Endothelial cell of umbilical vein (primary cell): ENCODE measurements around the gene IER5. TPM values are rescaled to one million over a fixed set of nuclear protein-coding genes. Genes with fewer than 3 reads are reported as not detected.

ENCODE experiments used
- BruUV-seq: library from RNA; stranded (reverse); fragments of 400-500 nt; replicated peaks from 2 replicates; lab custom pipeline; 2021; lab: Mats Ljungman, UMichigan
- CTCF ChIA-PET: fragments of 300-600, 350-600 bp; sonication (Branson Sonifier 250); formaldehyde crosslinking; loops from one replicate; lab custom pipeline; 2021; ENCODE audit warnings: antibody characterized with exemption, inconsistent platforms; lab: Charles Lee
- POLR2A ChIA-PET: fragments of 300-600, 350-600 bp; sonication (Branson Sonifier 250); formaldehyde crosslinking; loops from one replicate; lab custom pipeline; 2021; ENCODE audit warnings: antibody characterized with exemption, inconsistent platforms; lab: Charles Lee
- DNase-seq: peaks from one replicate; pipeline ENCODE4 v3.0.0-alpha.2; 2011; ENCODE audit warnings: low read depth, low spot score
- FAIRE-seq: peaks from 2 replicates; lab custom pipeline; 2011; peaks lifted over from hg19 to GRCh38; lab: Jason Lieb, UNC
- H2AFZ ChIP-seq: 2 replicates; pipeline ENCODE4 v1.6.0; 2012; ENCODE audit warnings: low read depth, low read length, control low read depth, inconsistent platforms
- H3K27ac ChIP-seq: 2 replicates; pipeline ENCODE4 v1.5.1; 2011; ENCODE audit warnings: low read depth, mild to moderate bottlenecking, control low read depth, low read length, moderate library complexity; ENCODE audit not compliant: insufficient read depth
- H3K27me3 ChIP-seq, 2 experiments: 2 replicates each; pipeline versions ENCODE4 v1.6.0 to v1.6.1; 2011; ENCODE audit warnings: low read length in 2 of 2, mixed read lengths in 1 of 2; ENCODE audit not compliant: control insufficient read depth in 2 of 2, insufficient read depth in 2 of 2
- H3K36me3 ChIP-seq, 2 experiments: 2 replicates in 1 of 2; 3 replicates in 1 of 2; pipeline ENCODE4 v1.5.1; 2011; ENCODE audit warnings: low read length in 2 of 2, mild to moderate bottlenecking in 1 of 2, moderate library complexity in 1 of 2; ENCODE audit not compliant: control insufficient read depth in 2 of 2, insufficient read depth in 2 of 2; ENCODE audit errors: extremely low read depth in 1 of 2
- H3K4me1 ChIP-seq: 3 replicates; pipeline ENCODE4 v1.5.1; 2011; ENCODE audit warnings: mild to moderate bottlenecking, low read length; ENCODE audit not compliant: control insufficient read depth, insufficient read depth; ENCODE audit errors: extremely low read depth
- H3K4me2 ChIP-seq: 2 replicates; pipeline ENCODE4 v1.6.1; 2011; ENCODE audit warnings: low read length, control low read depth, mixed read lengths; ENCODE audit not compliant: insufficient read depth
- H3K4me3 ChIP-seq, 3 experiments: fragments of 200-600 bp in 1 of 3; sonication (generic), shearing (Covaris generic) in 1 of 3; replicated peaks in 1 of 3; 2 replicates each; pipeline ENCODE4 v1.5.1; 2011 to 2016; ENCODE audit warnings: control low read depth in 3 of 3, low read length in 3 of 3, mild to moderate bottlenecking in 2 of 3, inconsistent platforms in 1 of 3, low read depth in 1 of 3, moderate library complexity in 1 of 3; ENCODE audit not compliant: insufficient read depth in 1 of 3
- H3K79me2 ChIP-seq: 2 replicates; pipeline ENCODE4 v1.6.0; 2012; ENCODE audit warnings: low read length, inconsistent platforms; ENCODE audit not compliant: control insufficient read depth, insufficient read depth
- H3K9ac ChIP-seq: replicated peaks from 2 replicates; pipeline ENCODE3; 2011; ENCODE audit warnings: low read length, control low read depth; ENCODE audit not compliant: insufficient read depth; ENCODE audit errors: extremely low read depth
- H3K9me1 ChIP-seq: replicated peaks from 3 replicates; pipeline ENCODE4 v1.6.0; 2011; ENCODE audit warnings: mild to moderate bottlenecking, low read length; ENCODE audit not compliant: control insufficient read depth, insufficient read depth; ENCODE audit errors: extremely low read depth
- H3K9me3 ChIP-seq: replicated peaks from 2 replicates; pipeline ENCODE4 v1.5.1; 2012; ENCODE audit warnings: low read length, inconsistent platforms; ENCODE audit not compliant: control insufficient read depth, insufficient read depth
- H4K20me1 ChIP-seq: replicated peaks from 2 replicates; pipeline ENCODE3; 2011; ENCODE audit warnings: mild to moderate bottlenecking, low read length; ENCODE audit not compliant: control insufficient read depth, insufficient read depth; ENCODE audit errors: extremely low read depth
- CTCF ChIP-seq, 2 donors: IDR thresholded peaks; 1 replicate in 1 of 2; 2 replicates in 1 of 2; pipeline ENCODE4 v1.5.1; 2011; ENCODE audit warnings: low read length in 2 of 2, mild to moderate bottlenecking in 2 of 2, moderate library complexity in 2 of 2, control low read depth in 1 of 2, inconsistent platforms in 1 of 2, low read depth in 1 of 2; ENCODE audit not compliant: insufficient read depth in 1 of 2; ENCODE audit errors: extremely low read depth in 1 of 2
- FOS ChIP-seq: IDR thresholded peaks from 2 replicates; pipeline ENCODE4 v1.6.1; 2011; ENCODE audit warnings: mild to moderate bottlenecking, low read length, moderate library complexity, borderline replicate concordance; ENCODE audit not compliant: insufficient read depth
- JUN ChIP-seq: IDR thresholded peaks from 2 replicates; pipeline ENCODE4 v1.6.1; 2011; ENCODE audit warnings: borderline replicate concordance, low read depth; ENCODE audit not compliant: insufficient read length, insufficient read depth
- dilution Hi-C: fragments of 300-500 bp; cut with MboI; formaldehyde crosslinking; loops from one replicate; pipeline ENCODE4 v1.15.0; 2019; ENCODE audit warnings: low sequenced_read_pairs; ENCODE audit not compliant: extremely low pct_ligation_motif_present
- intact Hi-C: fragments of 100-400 bp; cut with micrococcal nuclease; formaldehyde crosslinking; loops from one replicate; pipeline ENCODE4 v1.10.0; 2022
- polyA plus RNA-seq, 4 experiments: library from polyadenylated mRNA; depleted of rRNA in 3 of 4; stranded (reverse) in 3 of 4; unstranded in 1 of 4; fragments of >200 nt; gene quantifications; 2 replicates each; pipeline versions ENCODE4 v1.2.1 to v1.2.3, GENCODE V29; 2011 to 2012; ENCODE audit warnings: missing spikeins in 1 of 4
- total RNA-seq: library from RNA; stranded (reverse); gene quantifications from 2 replicates; pipeline ENCODE4 v1.2.3, GENCODE V29; 2021

IER5 gene
- total and polyA plus RNA-seq, 2 donors (not counting 3 experiments of a cell fraction or from before 2014, with no cell fraction given): 6.6 to 14.4 TPM

GRCh38 chr1:181135815-181136737, 47.6 kb downstream of the IER5 start:
- peak overlapping the region; percentile 15 for H3K4me2 ChIP-seq
- no peaks in the 10 kb centered on the region for H3K27me3 ChIP-seq
- H3K9ac ChIP-seq: peak overlapping the region; percentile 20
- H3K27ac ChIP-seq: peak overlapping the region; percentile 74
- TSS peak; percentile 85 for BruUV-seq
- H3K9me1 ChIP-seq: no peaks in the 10 kb centered on the region
- peaks cover 29% of the 10 kb centered on the region for H3K4me1 ChIP-seq
- POLR2A ChIA-PET: interaction anchor here (0.6 to 2.2 kb wide), 7 partner anchors 17 to 152 kb away, joined by 3 to 25 read pairs (median 4); partner anchors contain the start of gene IER5
- H4K20me1 ChIP-seq: no peaks in the 10 kb centered on the region
- dilution Hi-C loops (no loop called here), intact Hi-C loops (loop anchor here (1.0 kb wide), 3 partner anchors 24 to 48 kb away; partner anchors contain the start of gene IER5)
- TF ChIP-seq JUN (peak; percentile 67), CTCF (IDR thresholded peaks at IDR 0.05; ENCODE audit: extremely low read depth in 1 of 2, insufficient read depth in 1 of 2, low read depth in 1 of 2, low read length in 2 of 2) (no peak), FOS (peak; percentile 30)
- FAIRE-seq (peak; percentile 92), DNase-seq (peak; percentile 62)
- CTCF ChIA-PET: interaction anchor here (0.7 to 2.5 kb wide), 21 partner anchors 8 to 620 kb away, joined by 3 to 25 read pairs (median 5); no protein-coding TSS in a partner anchor
- H3K4me3 ChIP-seq: no peak overlapping the region
- peak overlapping the region; percentile 89 for H2AFZ ChIP-seq
- H3K9me3 ChIP-seq: no peaks in the 10 kb centered on the region
- no peaks in the 10 kb centered on the region for H3K36me3 ChIP-seq
- no peaks in the 10 kb centered on the region for H3K79me2 ChIP-seq
